VCaP (cell line): Measurements from ENCODE around the gene ZNF766.
A peak's percentile ranks its signal among the peaks of the same experiment; 100 is the strongest.

Experiments used
- H3K27ac ChIP-seq: fragments of 450-650 bp; 2 replicates; pipeline ENCODE4 v1.5.1; 2017
- TF ChIP-seq, protein P1 (sequence below): fragments of 450-650 bp; conservative IDR thresholded peaks from 2 replicates; pipeline ENCODE4 v1.5.1; 2017; ENCODE audit warnings: mild to moderate bottlenecking, moderate library complexity

ZNF766 gene

DNA sequence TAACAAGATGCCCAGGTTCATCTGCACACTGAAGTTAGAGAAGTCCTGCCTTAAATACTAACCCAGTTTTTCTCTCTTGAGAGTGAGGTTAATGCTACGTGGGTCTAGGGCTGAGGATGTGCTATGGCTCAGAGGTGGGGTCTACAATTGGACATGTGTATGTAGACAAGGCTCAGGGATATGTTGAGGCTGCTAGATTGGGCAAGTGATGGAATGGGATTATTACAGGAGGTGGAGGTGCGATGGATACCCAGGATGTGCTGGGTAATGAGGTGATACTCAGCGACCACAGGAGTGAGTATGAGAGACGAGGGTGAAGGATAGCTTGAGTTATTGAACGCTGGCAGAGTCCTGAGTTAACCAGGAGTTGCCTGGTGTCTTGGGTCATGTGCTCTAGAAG is 41.4 kb upstream of the ZNF766 start:
- H3K27ac ChIP-seq: no peak overlapping the region
- TF ChIP-seq, protein P1, sequence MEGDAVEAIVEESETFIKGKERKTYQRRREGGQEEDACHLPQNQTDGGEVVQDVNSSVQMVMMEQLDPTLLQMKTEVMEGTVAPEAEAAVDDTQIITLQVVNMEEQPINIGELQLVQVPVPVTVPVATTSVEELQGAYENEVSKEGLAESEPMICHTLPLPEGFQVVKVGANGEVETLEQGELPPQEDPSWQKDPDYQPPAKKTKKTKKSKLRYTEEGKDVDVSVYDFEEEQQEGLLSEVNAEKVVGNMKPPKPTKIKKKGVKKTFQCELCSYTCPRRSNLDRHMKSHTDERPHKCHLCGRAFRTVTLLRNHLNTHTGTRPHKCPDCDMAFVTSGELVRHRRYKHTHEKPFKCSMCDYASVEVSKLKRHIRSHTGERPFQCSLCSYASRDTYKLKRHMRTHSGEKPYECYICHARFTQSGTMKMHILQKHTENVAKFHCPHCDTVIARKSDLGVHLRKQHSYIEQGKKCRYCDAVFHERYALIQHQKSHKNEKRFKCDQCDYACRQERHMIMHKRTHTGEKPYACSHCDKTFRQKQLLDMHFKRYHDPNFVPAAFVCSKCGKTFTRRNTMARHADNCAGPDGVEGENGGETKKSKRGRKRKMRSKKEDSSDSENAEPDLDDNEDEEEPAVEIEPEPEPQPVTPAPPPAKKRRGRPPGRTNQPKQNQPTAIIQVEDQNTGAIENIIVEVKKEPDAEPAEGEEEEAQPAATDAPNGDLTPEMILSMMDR: no peak

DNA sequence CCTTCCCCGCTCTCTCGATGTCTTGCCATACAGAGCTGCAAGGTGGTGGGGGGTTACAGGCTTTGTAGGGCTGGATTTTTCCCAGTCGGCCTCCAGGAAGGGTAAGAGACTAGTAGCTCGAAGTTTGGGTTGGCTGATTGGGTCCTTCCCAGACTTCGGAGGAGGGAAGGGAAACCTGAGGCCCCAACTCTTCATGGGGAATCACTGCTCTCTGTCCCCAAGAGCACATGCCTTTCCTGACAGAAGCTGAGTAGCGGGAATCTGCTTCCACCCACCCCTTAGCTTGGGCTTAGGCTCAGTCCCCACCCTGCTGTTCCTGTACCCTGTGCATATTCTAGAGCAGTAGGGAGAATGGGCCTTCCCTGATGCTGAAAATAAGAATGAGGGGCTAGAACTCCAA is 39.9 kb upstream of the ZNF766 start:
- TF ChIP-seq, protein P1: no peak
- H3K27ac ChIP-seq: no peak overlapping the region

DNA sequence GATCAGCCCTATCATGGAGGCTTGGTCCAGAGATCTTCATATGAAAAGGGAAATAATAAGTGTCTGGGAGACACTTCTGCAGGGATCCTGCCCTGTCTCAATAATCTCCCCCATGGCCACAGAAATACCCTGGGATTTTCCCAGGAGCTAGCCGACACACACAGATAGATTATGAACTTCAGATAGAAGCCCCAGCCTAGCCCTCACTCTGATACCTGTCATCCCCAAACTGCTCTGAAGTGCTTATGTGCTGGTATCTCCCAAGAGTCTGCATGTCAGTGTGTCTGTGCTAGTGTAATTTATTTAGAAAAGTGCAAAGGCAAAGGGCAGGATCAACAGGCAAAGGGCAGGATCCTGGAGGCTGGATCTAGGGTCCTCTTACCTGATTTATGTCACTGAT is 38.7 kb upstream of the ZNF766 start:
- TF ChIP-seq, protein P1: no peak
- H3K27ac ChIP-seq: no peak overlapping the region

DNA sequence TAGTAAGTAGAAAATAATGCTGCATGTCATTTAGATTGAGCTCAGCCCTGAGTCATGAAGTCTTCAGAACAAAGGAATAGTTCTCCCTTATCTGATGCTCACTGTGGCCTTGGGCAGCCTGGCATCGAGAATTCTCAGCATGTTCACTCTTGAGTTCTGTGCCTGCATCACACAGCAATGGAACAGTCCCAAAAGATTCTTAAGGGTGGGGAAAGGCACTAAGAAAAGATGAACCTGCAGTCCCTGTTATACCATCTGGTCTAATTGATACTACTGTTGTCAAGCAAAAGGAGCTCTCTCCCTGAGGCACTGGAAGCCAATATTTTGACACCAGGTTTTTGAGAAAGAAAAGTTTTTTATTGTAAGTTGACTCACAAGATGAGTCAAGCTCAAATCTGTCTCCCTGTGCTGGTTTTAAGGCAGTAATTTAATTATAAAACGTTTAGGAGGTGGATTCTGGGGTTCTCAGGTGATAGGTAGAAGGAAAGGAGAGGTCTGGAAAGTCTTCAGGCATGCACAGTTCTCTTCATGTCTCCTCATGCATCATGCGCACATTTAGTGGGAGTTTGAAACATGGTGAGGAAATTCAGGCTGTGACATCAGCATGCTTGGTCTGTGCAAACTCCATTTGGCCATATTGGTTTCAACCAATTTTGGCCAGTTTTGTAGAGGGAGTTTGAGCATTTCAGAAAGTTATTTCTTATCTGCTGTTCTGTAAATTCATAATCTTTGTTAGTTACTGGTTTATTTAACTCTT is 38.1 kb upstream of the ZNF766 start:
- no peak overlapping the region for H3K27ac ChIP-seq
- TF ChIP-seq, protein P1: no peak

DNA sequence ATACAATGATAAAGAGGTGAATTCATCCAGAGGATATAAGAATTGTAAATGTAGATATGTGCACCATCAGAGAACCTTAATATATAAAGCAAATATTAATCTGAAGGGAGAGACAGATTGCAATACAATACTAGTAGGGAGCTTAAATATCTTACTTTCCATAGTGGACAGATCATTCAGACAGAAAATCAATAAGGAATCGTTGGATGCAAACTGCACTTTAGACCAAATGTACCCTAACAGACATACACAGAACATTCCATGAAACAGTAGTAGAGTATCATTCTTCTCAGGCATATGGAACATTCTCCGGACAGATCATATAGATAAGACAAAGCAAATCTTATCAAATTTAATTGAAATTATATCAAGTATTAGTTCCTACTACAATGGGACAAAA is 35.0 kb upstream of the ZNF766 start:
- TF ChIP-seq, protein P1: no peak

DNA sequence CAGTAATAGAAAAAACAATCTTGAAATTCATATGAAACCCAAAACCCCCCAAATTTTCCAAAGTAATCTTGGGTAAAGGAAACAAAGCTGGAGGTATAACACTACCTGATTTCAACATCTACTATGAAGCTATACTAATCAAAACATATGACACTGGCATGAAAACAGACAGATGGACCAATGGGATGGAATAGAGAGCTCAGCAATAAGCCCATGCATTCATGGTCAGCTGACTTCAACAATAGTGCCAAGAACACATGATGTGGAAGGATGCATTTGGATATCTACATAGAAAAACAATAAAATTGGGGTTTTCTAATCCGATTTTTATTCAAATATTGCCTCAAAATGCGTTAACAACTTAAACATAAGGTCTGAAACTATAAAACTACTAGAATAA is 32.2 kb upstream of the ZNF766 start:
- TF ChIP-seq, protein P1: no peak

More for the DNA sequence above, 35.0 kb upstream of the ZNF766 start:
- H3K27ac ChIP-seq: no peak overlapping the region

DNA sequence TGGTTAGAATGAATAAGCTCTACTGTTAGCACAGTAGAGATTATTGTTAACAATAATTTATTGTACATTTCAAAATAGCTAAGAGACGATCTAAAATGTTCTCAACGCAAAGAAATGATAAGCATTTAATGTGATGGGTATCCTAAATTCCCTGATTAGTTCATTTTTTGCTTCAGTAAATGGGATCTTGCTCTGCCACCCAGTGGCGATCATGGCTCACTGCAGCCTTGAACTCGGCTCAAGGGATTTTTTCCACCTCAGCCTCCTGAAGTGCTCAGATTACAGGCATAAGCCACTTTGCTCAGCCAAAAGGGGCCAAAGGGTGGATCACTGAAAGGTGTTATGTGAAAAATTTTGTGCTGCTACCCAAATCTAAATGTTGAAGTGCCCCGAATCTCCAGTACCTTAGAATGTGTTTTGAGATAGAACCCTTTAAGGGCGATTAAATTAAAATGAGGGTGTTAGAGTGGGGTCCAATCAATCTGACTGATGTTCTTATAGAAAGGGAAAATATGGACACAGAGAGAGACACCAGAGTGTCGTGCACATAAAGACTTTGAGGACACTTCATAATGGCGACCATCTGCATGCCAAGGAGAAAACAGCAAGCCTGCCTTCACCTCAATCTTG is 31.5 kb upstream of the ZNF766 start:
- TF ChIP-seq, protein P1: peak; percentile 95
- no peak overlapping the region for H3K27ac ChIP-seq

More for the DNA sequence above, 32.2 kb upstream of the ZNF766 start:
- H3K27ac ChIP-seq: no peak overlapping the region
